HepG2 (cell line): ENCODE measurements around the gene IKBKE. TPM values are rescaled to one million over a fixed set of nuclear protein-coding genes. Genes with fewer than 3 reads are reported as not detected.

Experiments used
- ATAC-seq: fragments of 200-7000 bp; cut with Tn5 transposase; 3 replicates; pipeline ENCODE4 v1.9.1; 2020; ENCODE audit warnings: mild to moderate bottlenecking, moderate library complexity
- BruUV-seq: library from RNA; stranded (reverse); fragments of 400-500 nt; replicated peaks from 2 replicates; lab custom pipeline; 2021; lab: Mats Ljungman, UMichigan
- CTCF ChIA-PET: fragments of 300-600 bp; formaldehyde crosslinking; extraction: SDS; loops from one replicate; lab custom pipeline; 2021; ENCODE audit warnings: low total read pairs, inconsistent platforms, low intra/inter-chr PET ratio; lab: Yijun Ruan, JAX
- POLR2A ChIA-PET: fragments of 350-600 bp; sonication (Branson Sonifier 250); formaldehyde crosslinking; loops from one replicate; lab custom pipeline; 2020; ENCODE audit warnings: antibody characterized with exemption, inconsistent platforms; lab: Yijun Ruan, JAX
- DNase-seq: peaks from one replicate; pipeline ENCODE4 v3.0.0-alpha.2; 2015; ENCODE audit warnings: low spot score
- FAIRE-seq: peaks from 3 replicates; lab custom pipeline; 2011; peaks lifted over from hg19 to GRCh38; lab: Jason Lieb, UNC
- H2AFZ ChIP-seq: one replicate; pipeline ENCODE4 v1.6.1; 2011; ENCODE audit warnings: low read length, inconsistent platforms
- H3K27ac ChIP-seq: fragments of 300-600 bp; 3 replicates; pipeline ENCODE4 v1.8.0; 2011; ENCODE audit warnings: mixed run types, mild to moderate bottlenecking, mixed read lengths, low read length, inconsistent platforms; ENCODE audit not compliant: insufficient read depth; ENCODE audit errors: extremely low read length
- H3K27me3 ChIP-seq, 2 experiments: fragments of 200-600 bp in 1 of 2; 2 replicates in 1 of 2; 3 replicates in 1 of 2; pipeline versions ENCODE4 v1.6.0 to v1.8.0; 2011; ENCODE audit warnings: low read length in 2 of 2, mild to moderate bottlenecking in 2 of 2, moderate library complexity in 2 of 2, inconsistent platforms in 1 of 2; ENCODE audit not compliant: insufficient read depth in 2 of 2, control insufficient read depth in 1 of 2
- H3K36me3 ChIP-seq, 2 experiments: fragments of 200-600 bp in 1 of 2; replicated peaks in 1 of 2; 2 replicates in 1 of 2; 3 replicates in 1 of 2; pipeline versions ENCODE4 v1.5.1 to v1.8.0; 2011; ENCODE audit warnings: low read length in 2 of 2, inconsistent platforms in 1 of 2; ENCODE audit not compliant: insufficient read depth in 2 of 2, control insufficient read depth in 1 of 2
- H3K4me1 ChIP-seq: 2 replicates; pipeline ENCODE4 v1.5.1; 2012; ENCODE audit warnings: low read length, inconsistent platforms; ENCODE audit not compliant: insufficient read depth
- H3K4me2 ChIP-seq: 2 replicates; pipeline ENCODE4 v1.6.0; 2011; ENCODE audit warnings: low read depth, low read length, inconsistent platforms
- H3K4me3 ChIP-seq, 3 experiments: fragments of 200-600 bp in 1 of 3; sonication (generic), shearing (Covaris generic) in 1 of 3; replicated peaks in 1 of 3; 2 replicates each; pipeline ENCODE4 v1.5.1; 2011 to 2016; ENCODE audit warnings: low read length in 3 of 3, inconsistent platforms in 2 of 3, low read depth in 2 of 3, mild to moderate bottlenecking in 2 of 3, control low read depth in 1 of 3, mixed read lengths in 1 of 3; ENCODE audit not compliant: insufficient read depth in 1 of 3
- H3K79me2 ChIP-seq: one replicate; pipeline ENCODE4 v1.6.1; 2011; ENCODE audit warnings: low read length, inconsistent platforms; ENCODE audit not compliant: insufficient read depth
- H3K9ac ChIP-seq: 2 replicates; pipeline ENCODE4 v1.6.0; 2011; ENCODE audit warnings: mild to moderate bottlenecking, low read depth, low read length, inconsistent platforms; ENCODE audit not compliant: insufficient read depth
- H3K9me3 ChIP-seq: 2 replicates; pipeline ENCODE4 v1.5.1; 2012; ENCODE audit warnings: mild to moderate bottlenecking, low read length
- H4K20me1 ChIP-seq: 2 replicates; pipeline ENCODE4 v1.6.0; 2011; ENCODE audit warnings: inconsistent platforms, mild to moderate bottlenecking, low read length, moderate library complexity; ENCODE audit not compliant: insufficient read depth
- ARID4A ChIP-seq: sonication (generic); formaldehyde crosslinking; IDR thresholded peaks from 2 replicates; pipeline ENCODE4 v1.5.0; 2020; ENCODE audit warnings: mild to moderate bottlenecking, missing genetic modification reagents, borderline replicate concordance
- ATF2 ChIP-seq: sonication (generic); formaldehyde crosslinking; IDR thresholded peaks from 2 replicates; pipeline ENCODE4 v1.4.0; 2020; ENCODE audit warnings: missing genetic modification reagents
- ATF7-NPFF ChIP-seq: sonication (generic); formaldehyde crosslinking; IDR thresholded peaks from 2 replicates; pipeline ENCODE4 v1.8.1; 2023; ENCODE audit warnings: mild to moderate bottlenecking, low read depth, missing genetic modification reagents, moderate library complexity
- FOXA3 ChIP-seq: IDR thresholded peaks from 2 replicates; pipeline ENCODE4 v1.6.1; 2016; ENCODE audit warnings: missing genetic modification reagents, missing compliant biosample characterization
- HHEX ChIP-seq: IDR thresholded peaks from 2 replicates; pipeline ENCODE4 v1.6.1; 2016; ENCODE audit warnings: control low read depth
- PHF8 ChIP-seq: sonication (generic); formaldehyde crosslinking; IDR thresholded peaks from 2 replicates; pipeline ENCODE4 v1.5.0; 2020; ENCODE audit warnings: missing genetic modification reagents
- SIX4 ChIP-seq: sonication (generic); formaldehyde crosslinking; IDR thresholded peaks from 2 replicates; pipeline ENCODE4 v1.4.0; 2020; ENCODE audit warnings: missing genetic modification reagents
- SRF ChIP-seq: IDR thresholded peaks from 2 replicates; pipeline ENCODE4 v1.6.1; 2011; ENCODE audit warnings: mild to moderate bottlenecking, low read depth, low read length, moderate library complexity
- ZNF121 ChIP-seq: sonication (generic); formaldehyde crosslinking; IDR thresholded peaks from 2 replicates; pipeline ENCODE4 v1.5.0; 2020; ENCODE audit warnings: mild to moderate bottlenecking, missing genetic modification reagents
- ZNF33A ChIP-seq: sonication (generic); formaldehyde crosslinking; IDR thresholded peaks from 2 replicates; pipeline ENCODE4 v1.5.1; 2020; ENCODE audit warnings: missing genetic modification reagents, mild to moderate bottlenecking, moderate library complexity, borderline replicate concordance
- WGBS: methylation state at CpG from one replicate; pipeline ENCODE4 v1.1.6; 2017; ENCODE audit warnings: low lambda C conversion rate; 5-methylcytosine and 5-hydroxymethylcytosine counted together
- in situ Hi-C: cut with HindIII; loops from 2 replicates; pipeline ENCODE4 v1.10.0; 2017; ENCODE audit warnings: low pct_unique_long_range_greater_than_20kb; ENCODE audit not compliant: extremely low pct_ligation_motif_present
- intact Hi-C: fragments of 100-400 bp; cut with micrococcal nuclease; formaldehyde crosslinking; loops from one replicate; pipeline ENCODE4 v1.10.0; 2022; ENCODE audit not compliant: unreplicated experiment
- polyA plus RNA-seq, 8 experiments: library from polyadenylated mRNA; depleted of rRNA in 3 of 8; stranded (reverse) in 7 of 8; unstranded in 1 of 8; fragments of >200 nt; fragmentation: Illumina TruSeq in 4 of 8; extraction: Trizol in 4 of 8; gene quantifications; 2 replicates each; pipeline versions ENCODE4 v1.2.1 to v1.2.3, GENCODE V29; 2011 to 2016; ENCODE audit warnings: low read depth in 4 of 8, missing spikeins in 1 of 8, mixed read lengths in 1 of 8; ENCODE audit not compliant: insufficient read depth in 1 of 8
- total RNA-seq, 5 experiments: library from RNA; depleted of rRNA; stranded (reverse); fragments of >200 nt; fragmentation: Illumina TruSeq; extraction: Trizol; gene quantifications; 2 replicates each; pipeline ENCODE4 v1.2.3, GENCODE V29; 2016; ENCODE audit warnings: low read depth in 1 of 5
- TF ChIP-seq, protein P1 (sequence below): IDR thresholded peaks from 2 replicates; pipeline ENCODE4 v1.6.1; 2016; ENCODE audit warnings: missing biosample characterization, missing genetic modification reagents, low read depth

Gene IKBKE
- total and polyA plus RNA-seq, 2 of the 13 experiments (the other 11 are each of a cell fraction or from before 2014, with no cell fraction given) = 4.5 to 5.8 TPM

DNA sequence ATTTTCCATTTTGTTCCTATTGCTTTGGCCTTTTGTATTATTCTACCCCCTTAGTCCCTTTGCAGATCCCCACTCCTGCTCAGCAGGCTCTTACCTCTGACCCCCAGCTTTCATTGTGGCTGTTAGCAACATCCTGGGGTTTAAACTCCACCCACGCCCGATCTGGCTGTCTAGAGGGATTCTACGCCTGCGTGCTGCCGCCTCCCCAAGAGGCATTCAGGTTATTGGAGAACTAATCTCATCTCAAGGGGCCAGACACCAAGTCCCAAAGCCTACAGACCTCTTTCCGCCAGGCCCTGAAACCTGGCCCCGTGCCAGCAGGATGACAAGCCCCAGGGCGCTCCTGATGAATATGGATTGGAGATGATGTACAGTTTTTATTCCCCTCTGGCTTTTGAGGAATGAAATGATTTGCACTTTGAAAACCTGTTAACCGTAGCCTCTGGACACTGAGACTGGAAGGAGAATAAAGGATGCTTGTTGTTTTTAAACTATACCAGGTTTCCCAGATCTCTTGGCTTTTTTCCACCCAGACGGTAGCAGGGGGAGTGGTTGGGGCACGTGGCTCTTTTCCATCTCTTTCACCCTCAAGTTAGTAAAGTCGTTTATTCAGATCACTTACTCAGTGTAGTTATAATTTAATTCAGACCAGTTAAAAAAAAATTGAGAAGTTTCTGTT lies 14.5 kb upstream of the IKBKE start:
- 95% methylated on average over 12 of the region's 12 CpGs for WGBS
- Histone ChIP-seq H3K4me2 (no peak overlapping the region), H3K9me3 (no peaks in the 10 kb centered on the region), H3K79me2 (no peaks in the 10 kb centered on the region), H3K9ac (no peak overlapping the region), H3K4me1 (peaks cover 12% of the 10 kb centered on the region), H3K27me3 (no peaks in the 10 kb centered on the region), H2AFZ (no peak overlapping the region), H3K4me3 (no peak overlapping the region), H3K27ac (no peak overlapping the region), H3K36me3 (peaks cover 16 to 54% of the 10 kb centered on the region in 2 experiments; a peak in 4 of 5 replicates), H4K20me1 (no peaks in the 10 kb centered on the region)
- DNase-seq (no peak), FAIRE-seq (no peak), ATAC-seq (no peak)
- POLR2A ChIA-PET = no interaction called here
- intact Hi-C loops = no loop called here
- in situ Hi-C loops = no loop called here
- TF ChIP-seq PHF8 (no peak), HHEX (CRISPR knock-in tag) (no peak), ARID4A (no peak), ZNF121 (CRISPR knock-in tag) (no peak), FOXA3 (CRISPR knock-in tag) (no peak), SIX4 (CRISPR knock-in tag) (no peak), SRF (no peak), ATF2 (CRISPR knock-in tag) (no peak), ATF7-NPFF (CRISPR knock-in tag) (no peak), ZNF33A (CRISPR knock-in tag) (no peak)
- TF ChIP-seq, protein P1, sequence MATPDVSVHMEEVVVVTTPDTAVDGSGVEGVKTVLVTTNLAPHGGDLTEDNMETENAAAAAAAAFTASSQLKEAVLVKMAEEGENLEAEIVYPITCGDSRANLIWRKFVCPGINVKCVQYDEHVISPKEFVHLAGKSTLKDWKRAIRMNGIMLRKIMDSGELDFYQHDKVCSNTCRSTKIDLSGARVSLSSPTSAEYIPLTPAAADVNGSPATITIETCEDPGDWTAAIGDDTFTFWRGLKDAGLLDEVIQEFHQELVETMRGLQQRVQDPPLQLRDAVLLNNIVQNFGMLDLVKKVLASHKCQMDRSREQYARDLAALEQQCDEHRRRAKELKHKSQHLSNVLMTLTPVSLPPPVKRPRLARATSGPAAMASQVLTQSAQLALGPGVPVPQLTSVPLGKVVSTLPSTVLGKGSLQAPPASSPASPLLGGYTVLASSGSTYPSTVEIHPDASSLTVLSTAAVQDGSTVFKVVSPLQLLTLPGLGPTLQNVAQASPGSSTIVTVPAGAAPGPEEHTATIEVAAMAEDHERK = no peak
- BruUV-seq = no TSS peak
- CTCF ChIA-PET = no interaction called here
